ENCODE results near the gene ADAMTS17.

The ADAMTS17 gene

DNA sequence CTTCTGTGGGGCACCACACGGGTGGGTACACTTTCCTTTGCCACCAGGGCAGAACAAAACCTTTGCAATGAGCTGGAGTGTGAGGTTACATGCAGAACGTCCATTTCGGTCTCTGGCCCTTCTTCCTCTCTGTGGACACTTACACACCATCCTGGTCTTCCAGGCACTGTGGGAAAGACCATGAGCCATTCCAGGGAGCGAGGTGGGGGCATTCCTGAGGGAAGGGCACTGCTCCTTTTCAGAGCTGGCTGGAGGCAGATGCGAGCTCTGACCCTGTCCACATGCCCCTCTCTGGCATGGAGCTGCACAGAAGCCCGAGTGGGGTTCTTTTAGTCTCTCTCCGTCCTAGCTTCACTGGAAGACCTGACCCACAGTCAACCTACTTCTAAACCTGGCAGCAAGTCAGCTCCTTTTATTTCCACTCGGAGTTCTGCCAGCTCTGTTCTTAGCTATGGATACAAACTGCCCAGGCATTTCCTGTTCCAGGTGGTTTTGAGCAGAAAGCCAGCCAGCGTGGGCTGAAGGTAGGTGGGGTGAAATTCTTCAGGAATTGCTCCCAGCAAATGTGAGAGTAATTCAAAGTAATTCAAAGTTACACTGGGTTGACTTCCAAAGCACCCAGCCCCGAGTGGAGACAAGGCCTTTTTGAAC, 281.4 kb downstream of the ADAMTS17 start:
- DNase-seq: no peak

DNA sequence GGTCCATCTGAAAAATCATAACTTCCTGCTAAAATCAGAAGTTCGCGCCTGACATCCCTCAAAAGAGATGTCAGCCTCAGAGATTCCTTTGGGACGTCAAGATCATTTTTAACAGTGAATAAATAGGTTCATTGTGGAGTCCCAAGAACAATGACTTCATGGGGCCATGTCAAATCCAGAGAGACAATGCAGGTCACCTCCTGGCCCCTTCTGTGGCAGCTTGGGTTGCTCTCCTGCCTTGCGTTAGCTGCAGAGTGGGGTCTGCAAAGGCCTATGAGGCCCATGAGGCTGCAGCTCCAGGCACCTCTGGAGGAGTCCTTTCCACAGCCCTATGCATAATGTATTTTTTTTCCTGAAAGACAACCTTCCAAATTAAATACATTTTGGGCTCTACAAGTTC, 282.3 kb downstream of the ADAMTS17 start:
- DNase-seq: no peak

DNA sequence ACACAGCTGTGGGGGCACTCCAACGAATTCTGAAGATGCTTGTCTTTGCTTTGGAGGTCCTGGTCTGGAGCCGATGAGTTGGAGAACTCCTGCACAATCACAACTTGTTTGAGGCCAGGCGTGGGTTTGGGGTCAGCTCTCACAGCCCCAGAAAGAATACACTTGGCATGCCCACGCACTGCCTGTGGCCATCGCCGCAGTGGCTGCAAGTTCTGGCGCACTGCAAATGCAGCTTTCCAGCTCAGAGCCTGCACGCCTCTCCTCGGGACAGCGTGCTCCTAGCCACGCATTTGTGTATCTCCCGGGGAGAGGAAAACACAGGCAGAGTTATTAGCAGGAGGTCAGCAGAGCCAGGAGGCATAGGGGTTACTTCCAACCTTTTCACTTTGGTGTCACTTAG, 282.7 kb downstream of the ADAMTS17 start:
- no peak for DNase-seq

DNA sequence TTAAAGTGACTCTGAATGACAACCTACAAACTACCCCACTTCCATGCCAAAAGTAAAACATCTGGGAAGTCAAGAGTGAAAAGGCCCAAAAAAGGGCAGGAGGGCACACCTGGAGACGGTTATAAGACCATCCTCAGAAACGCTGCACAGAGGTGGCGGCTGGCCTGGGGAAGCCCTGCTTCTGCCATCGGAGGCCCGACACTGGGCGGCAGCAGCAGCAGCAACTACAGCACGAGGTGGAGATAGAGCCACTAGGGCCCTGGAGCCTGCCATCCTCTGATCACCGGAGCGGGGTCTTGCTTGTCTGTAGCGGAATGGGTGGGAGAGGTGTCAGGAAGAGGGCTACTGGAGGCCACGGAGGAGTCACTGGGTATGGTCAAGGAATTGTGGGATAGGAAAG, 283.3 kb downstream of the ADAMTS17 start:
- no peak for DNase-seq

- DNase-seq: no peak
These were observed 284.5 kb downstream of the ADAMTS17 start for GRCh38 chr15:100057281-100057680.

DNA sequence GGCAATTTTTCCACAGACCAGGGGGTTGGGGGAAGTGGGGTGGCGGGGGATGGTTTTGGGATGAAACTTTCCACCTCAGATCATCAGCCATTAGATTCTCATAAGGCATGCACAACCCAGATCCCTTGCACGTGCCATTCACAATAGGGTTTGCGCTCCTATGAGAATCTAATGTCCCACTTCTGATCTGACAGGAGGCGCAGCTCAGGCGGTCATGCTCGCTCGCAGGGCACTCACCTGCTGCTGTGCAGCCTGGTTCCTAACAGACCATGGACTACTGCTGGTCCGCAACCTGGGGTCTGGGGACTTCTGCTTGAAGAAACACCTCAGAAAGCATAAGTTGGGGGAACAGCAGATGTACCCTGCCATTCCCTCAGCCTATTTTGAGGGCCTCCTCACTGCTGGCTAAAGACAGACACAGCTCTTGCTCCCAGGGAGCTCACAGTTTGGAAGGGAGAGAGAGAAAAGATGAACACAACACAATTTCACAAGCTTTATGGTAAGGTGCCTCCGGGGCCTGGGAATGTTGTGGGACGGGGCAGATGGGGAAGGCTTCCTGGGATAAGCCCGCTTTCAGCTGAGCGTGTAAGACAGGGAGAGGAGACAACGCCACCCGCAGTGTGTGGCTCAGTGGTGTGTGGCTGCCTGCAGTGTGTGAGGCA, 285.2 kb downstream of the ADAMTS17 start:
- DNase-seq: no peak

DNA sequence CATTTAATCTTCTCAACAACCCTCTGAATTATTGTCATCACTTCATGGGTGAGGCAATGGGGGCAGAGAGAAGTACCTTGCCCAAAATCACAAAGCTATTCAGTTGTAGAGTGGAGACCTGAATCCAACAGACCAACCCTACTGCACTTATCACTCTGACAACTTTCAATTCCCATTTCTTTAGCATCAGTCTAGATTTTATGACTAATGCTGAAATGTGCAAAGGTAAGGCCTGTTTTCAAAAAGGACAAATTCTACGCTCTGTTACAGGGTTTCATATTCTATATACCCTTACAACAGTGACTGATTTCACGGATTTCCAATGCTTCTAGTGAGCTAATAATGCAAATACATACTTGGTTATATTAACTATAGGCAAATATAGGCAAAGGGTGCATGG, 286.0 kb downstream of the ADAMTS17 start:
- DNase-seq: no peak

DNA sequence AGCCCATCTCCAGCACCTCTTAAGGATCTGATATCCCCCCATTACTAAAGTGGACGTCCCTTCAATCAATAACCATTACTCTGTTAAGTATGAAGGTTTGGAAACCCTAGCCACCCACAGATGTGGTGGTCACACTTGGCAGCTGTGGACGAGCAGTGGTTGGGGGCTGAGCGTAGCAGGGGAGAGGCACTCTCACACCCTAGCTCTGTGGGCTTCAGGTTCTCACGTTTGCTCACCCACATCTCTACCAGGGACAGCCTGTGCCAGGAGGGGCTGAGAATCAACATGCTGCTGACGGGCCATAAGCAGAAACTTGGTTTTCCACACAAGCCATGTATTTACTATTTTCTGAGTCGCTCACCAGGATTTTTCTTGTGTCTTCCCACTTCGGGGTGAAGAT, 287.2 kb downstream of the ADAMTS17 start:
- no peak for DNase-seq

DNA sequence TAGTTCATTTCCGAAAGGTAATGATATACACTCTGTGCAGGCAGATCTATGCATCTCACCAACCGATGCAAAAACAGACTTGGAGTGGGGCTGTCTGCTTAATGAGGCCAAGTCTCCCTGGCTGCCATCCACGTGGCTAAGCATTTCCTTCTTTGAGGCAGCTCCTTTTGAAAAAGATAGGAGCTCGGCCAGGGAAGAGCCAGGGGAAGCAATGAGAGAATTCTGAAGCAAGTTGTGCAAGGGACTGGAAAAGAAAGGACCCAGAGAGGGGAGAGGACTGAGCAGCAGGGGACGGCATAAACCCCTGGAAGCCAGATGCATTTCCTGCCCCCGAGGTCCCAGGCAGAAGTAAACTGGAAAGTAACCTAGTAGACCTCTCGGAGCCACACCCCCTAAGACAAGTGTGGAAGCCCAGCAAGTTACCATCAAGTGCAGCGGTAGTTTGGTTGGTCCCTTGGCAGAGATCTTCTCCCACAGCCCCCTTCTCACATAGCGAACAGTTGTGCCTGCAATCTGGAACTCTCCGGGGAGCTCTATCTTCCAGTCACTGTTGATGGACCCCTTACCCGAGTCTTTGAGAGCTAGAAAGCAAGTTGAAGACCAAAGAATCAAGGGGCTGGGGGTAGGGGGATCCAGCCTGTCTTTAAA, 288.2 kb downstream of the ADAMTS17 start:
- DNase-seq: no peak

GRCh38 chr15:100052716-100053473, 288.9 kb downstream of the ADAMTS17 start:
- DNase-seq: no peak

DNA sequence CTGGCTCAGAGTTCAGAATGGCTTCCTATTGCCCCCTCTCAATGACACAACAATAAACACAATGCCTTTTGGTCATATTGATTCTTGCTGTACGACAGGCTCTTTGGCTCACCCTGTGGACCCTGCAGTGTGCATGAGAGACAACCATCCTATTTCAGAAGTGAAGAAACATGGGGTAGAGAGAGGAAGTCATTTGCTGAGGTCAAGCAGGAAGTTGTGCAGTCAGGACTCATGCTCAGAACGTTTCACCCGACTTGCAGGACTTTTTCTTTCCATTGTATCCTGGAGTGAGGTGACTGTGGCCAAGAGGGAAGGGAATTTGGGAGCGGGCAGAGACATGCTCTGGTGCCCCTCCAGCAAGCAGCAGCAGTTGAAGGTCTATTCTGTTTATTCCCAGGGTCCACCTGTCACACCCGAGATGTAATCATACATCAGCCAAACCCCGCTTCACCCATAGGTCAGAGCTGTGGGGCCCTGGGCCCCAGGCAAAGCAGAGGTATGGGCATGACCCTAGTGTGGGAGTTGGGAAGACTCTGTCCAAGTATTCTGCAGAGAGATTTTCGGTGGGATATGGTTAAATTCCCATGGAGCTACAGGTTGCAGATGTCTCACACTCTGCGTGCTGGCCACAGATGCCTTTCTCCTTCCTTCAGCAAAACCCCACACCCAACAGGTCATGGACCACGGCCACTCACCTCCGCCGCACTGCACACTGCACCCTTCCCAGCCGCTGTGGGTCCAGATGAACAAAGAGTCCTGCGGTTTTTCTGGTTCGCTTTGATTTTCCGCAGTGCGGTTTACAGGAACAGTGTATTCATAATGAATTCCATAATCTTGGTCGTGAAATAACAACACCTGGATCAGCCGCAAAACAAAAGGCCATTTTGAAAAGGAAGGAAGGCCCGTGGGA, 290.6 kb downstream of the ADAMTS17 start:
- DNase-seq: no peak

DNA sequence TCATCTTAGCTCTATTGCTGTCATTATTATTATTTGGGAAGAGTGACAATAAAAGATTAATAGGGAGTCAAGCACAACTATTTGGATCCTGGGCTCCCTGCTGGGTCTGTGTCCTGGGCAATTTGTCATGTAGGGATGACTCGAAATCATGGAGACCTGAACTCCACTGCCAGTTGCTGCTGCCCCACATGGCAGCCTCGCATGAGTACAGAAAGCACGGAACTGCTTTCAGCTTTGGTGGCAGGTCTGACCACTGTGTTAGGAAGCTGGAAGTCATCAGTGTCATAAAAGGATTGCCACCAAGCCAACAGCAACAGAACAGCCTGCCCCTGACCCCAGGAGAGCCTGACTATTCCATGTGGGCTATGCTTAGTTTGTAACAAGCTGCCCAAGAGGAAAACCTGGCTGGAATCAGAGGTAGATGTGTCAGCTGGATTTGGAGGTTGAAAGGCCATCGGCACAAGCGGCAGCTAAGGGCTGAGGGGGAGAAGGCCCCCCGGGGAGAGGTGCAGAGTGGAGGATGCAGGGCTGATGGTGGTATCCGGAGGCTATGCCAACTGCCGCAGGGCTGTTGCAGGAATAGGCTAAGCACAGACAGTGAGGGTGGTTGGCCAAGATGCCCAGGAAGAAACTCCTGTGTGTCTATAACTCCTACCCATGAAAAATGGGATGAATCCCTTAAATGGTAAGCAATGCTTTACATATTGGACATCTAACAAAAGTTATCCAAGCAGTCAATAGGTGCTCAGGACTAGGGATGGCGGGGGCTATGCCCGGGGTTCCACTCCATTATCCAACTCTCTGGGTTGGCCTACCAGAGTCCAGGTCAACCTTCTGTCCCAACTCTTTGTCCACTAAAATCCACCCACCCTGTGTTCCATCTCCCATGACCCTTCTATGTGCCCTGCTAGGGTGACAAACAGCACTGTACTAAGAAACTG, 291.6 kb downstream of the ADAMTS17 start:
- DNase-seq: no peak

- no peak for DNase-seq
These were observed 292.3 kb downstream of the ADAMTS17 start for GRCh38 chr15:100049483-100049882.

- DNase-seq: no peak
These were observed 293.0 kb downstream of the ADAMTS17 start for GRCh38 chr15:100048736-100049135.

DNA sequence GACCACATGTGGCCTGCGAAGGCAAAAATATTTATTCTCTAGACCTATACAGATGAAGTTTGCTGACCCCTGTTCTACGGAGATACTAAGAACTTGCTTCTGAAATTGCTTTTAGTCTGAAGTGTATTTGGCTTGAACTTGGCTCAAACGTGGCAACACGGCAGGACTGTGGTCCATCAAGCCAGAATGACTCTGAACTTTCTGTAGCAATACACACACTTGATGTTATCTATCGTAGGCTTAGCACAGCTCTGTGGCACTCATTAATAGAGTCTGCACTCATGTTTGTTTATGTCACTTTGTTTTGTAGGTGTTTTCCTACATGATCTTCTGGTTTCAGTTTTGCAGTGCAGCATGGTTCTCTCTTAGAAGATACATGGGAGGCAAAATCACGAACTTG, 298.1 kb downstream of the ADAMTS17 start:
- DNase-seq: no peak

- no peak for DNase-seq
These were observed 298.6 kb downstream of the ADAMTS17 start for GRCh38 chr15:100043068-100043641.

DNA sequence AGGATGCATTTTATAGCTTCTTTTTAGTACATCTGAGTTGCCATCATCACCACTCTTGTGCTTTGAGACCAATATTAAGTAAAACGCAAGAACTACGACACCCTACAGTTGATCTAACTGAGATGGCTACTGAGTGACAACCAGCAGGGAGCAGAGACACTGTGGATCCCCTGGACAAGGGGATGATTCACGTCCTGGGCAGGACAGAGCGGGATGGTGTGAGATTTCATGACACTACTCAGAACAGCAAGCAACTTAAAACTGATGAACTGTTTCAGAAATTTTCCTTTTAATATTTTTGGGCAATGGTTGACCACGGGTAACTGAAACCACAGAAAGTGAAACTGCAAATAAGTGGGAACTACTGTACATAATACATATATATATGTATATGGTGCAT, 299.2 kb downstream of the ADAMTS17 start:
- DNase-seq: no peak

- DNase-seq: no peak
These were observed 300.5 kb downstream of the ADAMTS17 start for GRCh38 chr15:100041127-100041828.

DNA sequence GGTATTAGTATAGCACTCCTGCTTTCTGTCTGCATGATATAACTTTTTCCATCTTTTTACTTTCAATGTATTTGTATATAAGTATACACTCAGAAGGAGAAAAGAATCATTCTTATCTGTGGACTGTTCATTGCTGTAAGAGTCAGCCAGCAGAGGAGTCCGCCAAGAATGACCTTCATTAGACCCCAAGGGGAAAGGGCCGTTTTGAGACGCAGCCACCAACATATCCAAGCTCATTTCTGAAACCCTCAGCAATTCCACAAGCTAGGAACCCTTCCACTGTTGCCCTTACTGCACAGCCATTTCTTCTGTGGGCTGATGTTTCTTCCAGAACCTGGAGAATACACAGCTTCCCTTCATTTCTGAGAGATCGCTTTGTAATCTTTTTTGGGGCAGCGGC, 301.8 kb downstream of the ADAMTS17 start:
- DNase-seq: no peak

DNA sequence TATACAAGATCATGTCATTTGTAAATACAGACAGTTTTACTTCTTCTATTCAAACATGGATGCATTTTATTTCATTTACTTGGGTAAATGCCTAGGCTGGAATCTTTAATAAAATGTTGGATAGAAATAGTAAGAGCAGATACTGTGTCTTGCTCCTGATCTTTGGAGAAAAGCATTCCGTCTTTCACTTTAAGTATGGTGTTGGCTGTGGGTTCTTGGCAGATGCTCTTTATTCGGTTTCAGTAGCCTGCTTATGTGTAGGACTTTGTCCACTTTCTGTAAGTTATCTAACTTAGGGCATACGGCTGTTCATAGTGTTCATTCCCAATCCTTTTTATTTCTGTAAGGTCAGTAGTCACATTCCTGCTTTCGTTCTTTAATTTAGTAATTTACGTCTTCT, 303.0 kb downstream of the ADAMTS17 start:
- no peak for DNase-seq
